Loucy (cell line): Measurements from ENCODE around the gene OSBPL8.

Source experiments
- H2AFZ ChIP-seq: fragments of 200-600 bp; sonication (generic); 2 replicates; pipeline ENCODE4 v1.6.0; 2016; ENCODE audit warnings: antibody characterized with exemption, mild to moderate bottlenecking, low read length, moderate library complexity
- H3F3A ChIP-seq: fragments of 200-600 bp; 2 replicates; pipeline ENCODE4 v1.6.0; 2016; ENCODE audit warnings: antibody characterized with exemption, low read depth, mild to moderate bottlenecking
- H3K27me3 ChIP-seq: fragments of 200-600 bp; sonication (generic); 2 replicates; pipeline ENCODE4 v1.6.1; 2014; ENCODE audit warnings: low read length, mild to moderate bottlenecking; ENCODE audit not compliant: insufficient read depth, poor library complexity, severe bottlenecking
- H3K36me3 ChIP-seq: fragments of 200-600 bp; sonication (generic); 2 replicates; pipeline ENCODE4 v1.6.1; 2016; ENCODE audit warnings: low read length; ENCODE audit not compliant: insufficient read depth
- H3K4me1 ChIP-seq: fragments of 200-600 bp; sonication (generic); 2 replicates; pipeline ENCODE4 v1.5.1; 2014; ENCODE audit warnings: low read length, mild to moderate bottlenecking; ENCODE audit not compliant: insufficient read depth, poor library complexity, severe bottlenecking
- H3K4me2 ChIP-seq: fragments of 200-600 bp; sonication (generic); 2 replicates; pipeline ENCODE4 v1.6.0; 2014; ENCODE audit warnings: antibody characterized with exemption, low read length, low read depth, mild to moderate bottlenecking; ENCODE audit not compliant: poor library complexity, severe bottlenecking
- H3K4me3 ChIP-seq: fragments of 200-600 bp; sonication (generic); 2 replicates; pipeline ENCODE4 v1.5.1; 2014; ENCODE audit warnings: low read length, mild to moderate bottlenecking, mixed read lengths; ENCODE audit not compliant: poor library complexity, severe bottlenecking
- H3K79me2 ChIP-seq: fragments of 200-600 bp; sonication (generic); 2 replicates; pipeline ENCODE4 v1.6.1; 2014; ENCODE audit warnings: low read length; ENCODE audit not compliant: insufficient read depth
- H3K9ac ChIP-seq: fragments of 200-600 bp; sonication (generic); 2 replicates; pipeline ENCODE4 v1.6.0; 2014; ENCODE audit warnings: mild to moderate bottlenecking, low read depth, low read length, moderate library complexity; ENCODE audit not compliant: poor library complexity, severe bottlenecking
- H3K9me2 ChIP-seq: fragments of 200-600 bp; sonication (generic); replicated peaks from 2 replicates; pipeline ENCODE4 v1.6.1; 2016; ENCODE audit warnings: low read depth, low read length, mixed read lengths
- H3K9me3 ChIP-seq: fragments of 200-600 bp; sonication (generic); 2 replicates; pipeline ENCODE4 v1.6.1; 2014; ENCODE audit warnings: mild to moderate bottlenecking, antibody characterized with exemption, low read length, low read depth; ENCODE audit not compliant: insufficient read depth
- H4K20me1 ChIP-seq: fragments of 200-600 bp; sonication (generic); 2 replicates; pipeline ENCODE4 v1.6.0; 2014; ENCODE audit warnings: antibody characterized with exemption, low read length, mild to moderate bottlenecking; ENCODE audit not compliant: insufficient read depth, poor library complexity, severe bottlenecking
- EZH2phosphoT487 ChIP-seq: fragments of 200-600 bp; IDR thresholded peaks from 2 replicates; pipeline ENCODE4 v1.6.1; 2018; ENCODE audit warnings: antibody characterized with exemption, mild to moderate bottlenecking, moderate library complexity, borderline replicate concordance
- TF ChIP-seq, protein P1 (sequence below): fragments of 200-600 bp; sonication (generic); conservative IDR thresholded peaks from 2 replicates; pipeline ENCODE4 v1.5.1; 2014; ENCODE audit warnings: mild to moderate bottlenecking, antibody characterized with exemption, low read length

OSBPL8 gene

GRCh38 chr12:76554405-76555230 is 5.0 kb downstream of the OSBPL8 start:
- H4K20me1 ChIP-seq: peaks cover 78% of the 10 kb centered on the region
- TF ChIP-seq, protein P1, sequence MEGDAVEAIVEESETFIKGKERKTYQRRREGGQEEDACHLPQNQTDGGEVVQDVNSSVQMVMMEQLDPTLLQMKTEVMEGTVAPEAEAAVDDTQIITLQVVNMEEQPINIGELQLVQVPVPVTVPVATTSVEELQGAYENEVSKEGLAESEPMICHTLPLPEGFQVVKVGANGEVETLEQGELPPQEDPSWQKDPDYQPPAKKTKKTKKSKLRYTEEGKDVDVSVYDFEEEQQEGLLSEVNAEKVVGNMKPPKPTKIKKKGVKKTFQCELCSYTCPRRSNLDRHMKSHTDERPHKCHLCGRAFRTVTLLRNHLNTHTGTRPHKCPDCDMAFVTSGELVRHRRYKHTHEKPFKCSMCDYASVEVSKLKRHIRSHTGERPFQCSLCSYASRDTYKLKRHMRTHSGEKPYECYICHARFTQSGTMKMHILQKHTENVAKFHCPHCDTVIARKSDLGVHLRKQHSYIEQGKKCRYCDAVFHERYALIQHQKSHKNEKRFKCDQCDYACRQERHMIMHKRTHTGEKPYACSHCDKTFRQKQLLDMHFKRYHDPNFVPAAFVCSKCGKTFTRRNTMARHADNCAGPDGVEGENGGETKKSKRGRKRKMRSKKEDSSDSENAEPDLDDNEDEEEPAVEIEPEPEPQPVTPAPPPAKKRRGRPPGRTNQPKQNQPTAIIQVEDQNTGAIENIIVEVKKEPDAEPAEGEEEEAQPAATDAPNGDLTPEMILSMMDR: no peak
- TF ChIP-seq EZH2phosphoT487: no peak
- peak overlapping the region; percentile 98 for H3K4me3 ChIP-seq
- H3K27me3 ChIP-seq: no peaks in the 10 kb centered on the region
- no peak overlapping the region for H2AFZ ChIP-seq
- H3K4me1 ChIP-seq: peaks cover 43% of the 10 kb centered on the region
- H3K9ac ChIP-seq: no peak overlapping the region
- no peaks in the 10 kb centered on the region for H3K9me2 ChIP-seq
- peak overlapping the region; percentile 79 for H3K4me2 ChIP-seq
- no peaks in the 10 kb centered on the region for H3K36me3 ChIP-seq
- H3K9me3 ChIP-seq: no peaks in the 10 kb centered on the region
- H3F3A ChIP-seq: peaks cover 2% of the 10 kb centered on the region
- H3K79me2 ChIP-seq: peaks cover 87% of the 10 kb centered on the region

DNA sequence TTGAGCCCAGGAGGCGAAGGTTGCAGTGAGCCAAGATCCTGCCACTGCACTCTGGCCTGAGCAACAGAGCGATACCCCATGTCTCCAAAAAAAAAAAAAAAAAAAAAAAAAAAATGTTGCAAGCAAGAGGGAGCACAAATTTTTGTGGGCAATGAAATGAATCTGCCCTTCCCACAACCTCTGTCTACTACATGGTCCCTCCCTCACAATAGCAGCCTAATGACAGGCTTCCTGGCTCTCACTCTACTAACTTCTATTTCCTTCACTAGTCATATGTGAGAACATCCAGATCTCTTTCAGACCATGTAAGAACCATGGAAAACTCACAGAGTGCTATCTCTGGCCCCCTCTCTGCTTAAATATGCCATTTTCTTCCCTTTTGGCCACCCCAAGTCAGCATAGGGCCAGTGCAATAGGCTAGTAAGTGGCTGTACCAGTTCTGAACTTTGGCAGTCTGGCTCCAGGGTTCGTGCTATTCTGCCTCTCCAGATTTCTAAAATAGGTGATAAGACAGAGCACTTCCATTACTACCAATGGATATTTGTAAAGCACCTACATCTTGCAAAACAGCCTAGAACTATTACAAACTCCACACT is 7.1 kb downstream of the OSBPL8 start:
- H3K27me3 ChIP-seq: no peaks in the 10 kb centered on the region
- H3K4me3 ChIP-seq: peak overlapping the region; percentile 11
- H3F3A ChIP-seq: no peaks in the 10 kb centered on the region; the same call in 1 of the 2 replicates
- H3K79me2 ChIP-seq: peaks cover 97% of the 10 kb centered on the region
- no peak for TF ChIP-seq EZH2phosphoT487
- TF ChIP-seq, protein P1: no peak
- H2AFZ ChIP-seq: no peak overlapping the region
- H3K9me3 ChIP-seq: no peaks in the 10 kb centered on the region
- peaks cover 80% of the 10 kb centered on the region for H4K20me1 ChIP-seq
- H3K4me2 ChIP-seq: peak overlapping the region; percentile 49
- H3K9ac ChIP-seq: no peak overlapping the region
- H3K36me3 ChIP-seq: no peaks in the 10 kb centered on the region
- H3K9me2 ChIP-seq: no peaks in the 10 kb centered on the region
- H3K4me1 ChIP-seq: peaks cover 44% of the 10 kb centered on the region

GRCh38 chr12:76551482-76551888 is 8.1 kb downstream of the OSBPL8 start:
- peaks cover 48% of the 10 kb centered on the region for H3K4me1 ChIP-seq
- no peak overlapping the region for H3K4me3 ChIP-seq
- H3K27me3 ChIP-seq: no peaks in the 10 kb centered on the region
- H2AFZ ChIP-seq: no peak overlapping the region
- peak overlapping the region; percentile 49 for H3K4me2 ChIP-seq
- H3K9me3 ChIP-seq: no peaks in the 10 kb centered on the region
- H3K9me2 ChIP-seq: no peaks in the 10 kb centered on the region
- H4K20me1 ChIP-seq: peaks cover 83% of the 10 kb centered on the region
- H3K36me3 ChIP-seq: no peaks in the 10 kb centered on the region
- TF ChIP-seq EZH2phosphoT487: no peak
- TF ChIP-seq, protein P1: no peak
- H3F3A ChIP-seq: no peaks in the 10 kb centered on the region; the same call in 1 of the 2 replicates
- H3K9ac ChIP-seq: no peak overlapping the region
- peaks cover 97% of the 10 kb centered on the region for H3K79me2 ChIP-seq
